DMS153 treated with DMSO at 0.1 percent for 48 hours (cell line): ENCODE results near the gene DUSP3.

Experiments
- DNase-seq: peaks from one replicate; lab custom pipeline; 2025; ENCODE audit not compliant: unreplicated experiment; lab: John Stamatoyannopoulos, UW

DUSP3 gene

DNA sequence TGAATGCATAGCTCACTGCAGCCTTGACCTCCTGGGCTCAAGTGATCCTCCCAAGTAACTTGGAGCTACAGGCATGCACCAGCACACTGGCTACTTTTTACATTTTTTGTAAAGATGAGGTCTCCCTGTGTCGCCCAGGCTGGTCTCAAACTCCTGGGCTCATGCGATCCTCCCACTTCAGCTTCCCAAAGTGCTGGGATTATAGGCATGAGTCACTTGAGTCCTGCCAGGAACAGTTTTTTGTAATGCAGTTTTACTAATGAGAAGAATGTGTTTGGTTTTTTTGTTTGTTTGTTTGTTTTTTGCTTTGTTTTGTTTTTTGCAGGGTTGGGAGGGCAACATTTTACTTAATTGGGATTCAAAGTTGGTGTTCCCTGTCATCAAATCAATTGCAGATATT, 42.4 kb downstream of the DUSP3 start:
- no peak for DNase-seq

DNA sequence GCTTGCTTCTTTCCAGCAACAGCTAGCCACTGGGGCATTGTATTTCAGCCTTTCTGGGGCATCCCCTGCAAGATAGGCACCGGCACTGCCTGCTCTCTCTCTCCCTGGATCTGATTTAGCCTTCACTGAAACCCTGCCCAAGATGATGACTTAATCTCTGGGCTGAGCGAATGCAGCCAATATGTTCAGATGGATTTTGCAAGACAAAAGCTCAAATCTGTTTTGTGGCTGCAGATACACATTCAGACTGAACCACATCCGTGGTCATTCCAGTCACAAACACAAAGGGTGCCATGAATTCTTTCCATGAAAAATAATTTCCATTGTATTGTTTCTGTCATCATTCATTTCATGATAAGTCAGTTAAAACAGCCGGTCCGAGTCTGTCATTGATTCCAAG, 44.4 kb downstream of the DUSP3 start:
- no peak for DNase-seq

DNA sequence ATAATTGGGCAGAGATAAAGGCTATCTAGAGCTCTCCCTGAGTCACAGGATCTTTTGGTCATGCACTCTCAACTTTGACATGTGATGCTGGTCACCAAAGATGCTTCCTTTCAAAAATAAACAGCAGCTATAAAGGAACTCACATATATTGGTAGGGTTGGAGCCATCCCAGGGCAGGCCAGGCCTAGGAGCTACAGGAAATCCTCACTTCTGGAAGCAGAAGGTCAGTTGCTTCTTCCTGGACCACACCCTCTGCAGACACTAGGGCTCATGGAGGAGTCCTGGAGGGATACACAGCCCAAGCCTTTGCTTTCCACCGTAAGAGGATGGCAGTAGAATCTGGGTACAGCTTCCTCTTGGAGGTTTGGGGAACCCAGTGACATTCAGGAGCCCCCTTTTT, 44.8 kb downstream of the DUSP3 start:
- DNase-seq, result no peak

DNA sequence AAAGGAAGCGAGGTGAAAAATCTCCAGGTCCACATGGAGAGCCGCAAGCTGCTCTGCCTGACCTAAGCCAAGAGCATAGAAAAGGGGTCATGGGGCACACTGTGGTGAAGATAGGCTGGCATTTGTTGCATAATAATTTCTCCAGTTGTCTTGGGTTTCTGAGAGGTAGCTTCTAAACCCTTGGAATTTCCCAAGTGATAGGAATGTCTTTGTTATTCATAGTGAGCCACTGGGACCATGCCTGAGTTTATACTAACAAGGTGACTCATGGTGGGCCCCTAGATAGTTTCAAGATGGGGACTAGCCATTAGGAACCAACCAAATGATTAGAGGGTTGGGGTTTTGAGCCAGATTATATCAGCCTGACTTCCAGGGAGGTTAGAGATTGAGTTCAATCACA, 45.8 kb downstream of the DUSP3 start:
- no peak for DNase-seq

DNA sequence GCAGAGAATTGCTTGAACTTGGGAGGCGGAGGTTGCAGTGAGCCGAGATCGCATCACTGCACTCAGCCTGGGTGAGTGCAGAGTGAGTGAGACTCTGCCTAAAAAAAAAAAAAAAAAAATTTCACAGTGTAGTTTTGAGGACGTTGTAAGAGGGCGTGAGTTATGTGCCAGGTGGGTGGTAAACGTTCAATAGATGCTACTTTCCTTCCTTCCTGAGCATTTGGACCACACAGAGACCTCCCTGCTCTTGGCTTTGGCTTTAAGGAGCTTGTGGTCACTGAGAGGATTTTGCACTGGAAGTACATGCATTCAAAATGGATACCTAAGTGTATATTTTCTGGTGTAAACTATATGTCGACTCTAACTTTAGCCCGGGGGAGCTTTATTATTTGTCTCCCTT, 50.7 kb downstream of the DUSP3 start:
- no peak for DNase-seq

DNA sequence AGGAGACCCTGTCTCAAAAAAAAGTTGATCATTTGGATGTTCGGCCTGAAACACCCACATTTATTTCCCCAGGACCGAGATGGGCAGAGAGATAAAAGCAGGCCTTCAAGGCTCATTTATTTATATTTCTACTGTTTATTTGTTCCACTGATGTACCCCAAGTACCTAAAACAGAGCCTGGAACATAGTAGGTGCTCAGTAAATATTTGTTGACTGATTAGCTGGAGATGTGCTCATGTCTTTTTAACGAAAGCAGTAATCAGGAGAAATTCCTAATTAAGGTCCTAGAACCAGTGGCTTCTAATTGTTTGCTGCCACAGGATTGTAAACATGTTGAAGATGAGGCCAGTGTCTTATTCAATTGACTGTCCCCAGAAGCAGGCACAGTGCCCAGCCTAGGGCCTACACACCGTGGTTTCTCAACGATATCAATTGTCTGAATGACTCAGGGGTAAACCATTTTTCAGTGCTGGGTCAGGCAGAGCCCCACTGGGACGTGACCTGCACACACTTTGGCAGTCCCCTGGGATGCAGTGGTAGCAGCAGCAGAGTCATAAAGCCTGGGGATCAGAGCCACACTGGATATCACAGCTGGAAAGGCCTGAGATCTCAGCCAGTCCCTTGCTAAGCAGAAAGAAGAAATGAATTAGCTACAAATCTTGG, 54.9 kb downstream of the DUSP3 start:
- DNase-seq, result no peak

DNA sequence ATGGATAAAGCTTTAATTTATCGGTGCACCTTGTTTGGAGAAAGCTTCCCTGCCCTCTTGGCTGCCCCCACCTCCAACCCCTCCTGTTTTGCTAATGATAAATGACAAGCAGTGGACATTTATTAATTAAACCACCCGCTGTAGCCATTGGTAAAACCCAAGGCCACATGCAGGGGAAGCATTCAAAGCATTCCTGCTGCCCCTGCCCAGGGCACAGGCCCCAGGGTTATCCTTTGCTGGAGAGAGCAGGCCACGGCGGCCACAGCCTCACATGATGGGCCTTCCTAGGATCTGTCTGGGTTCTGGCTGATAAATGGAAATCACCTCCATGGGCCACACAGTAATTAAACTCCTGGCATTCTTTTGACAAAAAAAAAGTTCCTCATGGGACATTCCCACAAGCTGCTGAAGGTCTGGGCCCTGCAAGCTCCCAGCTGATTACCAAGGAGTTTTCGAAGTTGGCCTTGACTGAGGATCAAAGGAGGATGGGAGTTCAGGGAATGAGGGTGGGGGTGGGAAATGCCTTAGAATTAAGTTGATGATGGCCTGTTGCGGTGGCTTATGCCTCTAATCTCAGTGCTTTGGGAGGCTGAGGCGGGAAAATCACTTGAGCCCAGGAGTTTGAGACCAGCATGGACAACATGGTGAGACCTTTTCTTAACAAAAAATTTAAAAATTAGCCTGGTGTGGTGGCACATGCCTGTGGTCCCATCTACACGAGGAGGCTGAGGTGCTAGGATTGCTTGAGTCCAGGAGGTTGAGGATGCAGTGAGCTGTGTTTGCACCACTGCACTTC, 55.7 kb downstream of the DUSP3 start:
- DNase-seq, result no peak

DNA sequence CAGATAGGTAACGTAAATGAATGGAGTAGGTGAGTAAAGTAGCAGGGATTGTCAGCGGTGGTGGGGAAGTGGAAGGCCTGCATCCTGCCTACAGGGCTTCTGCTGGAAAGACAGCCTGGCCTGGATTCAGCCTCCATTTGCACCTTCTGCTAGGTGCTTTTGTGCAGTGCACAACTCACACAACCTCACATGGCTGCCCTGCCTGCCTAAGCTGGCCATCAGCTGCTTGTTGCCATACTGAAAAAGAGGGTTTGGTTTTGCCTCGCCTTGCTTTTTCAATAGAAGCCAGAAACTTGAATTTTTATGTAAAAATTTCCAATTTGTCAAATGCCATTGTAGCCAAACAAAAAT, 56.5 kb downstream of the DUSP3 start:
- DNase-seq, result no peak

DNA sequence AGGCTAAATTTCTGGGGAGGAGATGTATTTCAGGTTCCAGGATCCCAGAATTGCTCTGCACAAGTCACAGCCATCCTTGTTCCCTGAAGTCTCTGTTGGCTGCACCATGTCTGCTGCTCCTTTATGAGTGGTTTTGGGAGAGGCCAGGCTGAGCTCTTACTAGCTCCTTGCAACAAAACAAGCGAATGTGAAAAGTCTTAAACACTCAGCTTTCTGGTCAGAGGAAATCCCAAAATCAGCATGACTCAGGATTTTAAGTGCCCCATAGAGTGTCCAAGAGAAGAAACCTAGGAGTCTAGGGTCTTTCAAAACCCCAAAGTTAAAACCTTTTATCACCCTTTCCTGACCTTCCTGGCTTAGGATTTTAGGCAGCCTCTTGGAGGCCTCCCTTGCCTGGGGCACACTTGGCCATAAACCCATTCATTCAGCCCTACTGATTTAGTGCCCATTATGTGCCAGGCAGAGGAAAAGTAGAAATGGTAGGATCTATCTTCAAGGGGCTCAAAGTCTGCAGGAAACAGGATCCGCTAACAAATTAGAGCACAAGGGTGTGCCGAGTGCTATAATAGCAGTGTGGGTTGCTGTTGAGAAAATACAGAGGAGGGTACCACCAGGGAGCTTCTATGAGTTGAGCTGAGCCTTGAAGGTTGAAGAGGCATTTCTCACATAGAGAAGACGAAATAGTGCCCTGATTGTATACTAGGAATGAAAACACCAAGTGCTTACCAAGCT, 57.1 kb downstream of the DUSP3 start:
- no peak for DNase-seq

DNA sequence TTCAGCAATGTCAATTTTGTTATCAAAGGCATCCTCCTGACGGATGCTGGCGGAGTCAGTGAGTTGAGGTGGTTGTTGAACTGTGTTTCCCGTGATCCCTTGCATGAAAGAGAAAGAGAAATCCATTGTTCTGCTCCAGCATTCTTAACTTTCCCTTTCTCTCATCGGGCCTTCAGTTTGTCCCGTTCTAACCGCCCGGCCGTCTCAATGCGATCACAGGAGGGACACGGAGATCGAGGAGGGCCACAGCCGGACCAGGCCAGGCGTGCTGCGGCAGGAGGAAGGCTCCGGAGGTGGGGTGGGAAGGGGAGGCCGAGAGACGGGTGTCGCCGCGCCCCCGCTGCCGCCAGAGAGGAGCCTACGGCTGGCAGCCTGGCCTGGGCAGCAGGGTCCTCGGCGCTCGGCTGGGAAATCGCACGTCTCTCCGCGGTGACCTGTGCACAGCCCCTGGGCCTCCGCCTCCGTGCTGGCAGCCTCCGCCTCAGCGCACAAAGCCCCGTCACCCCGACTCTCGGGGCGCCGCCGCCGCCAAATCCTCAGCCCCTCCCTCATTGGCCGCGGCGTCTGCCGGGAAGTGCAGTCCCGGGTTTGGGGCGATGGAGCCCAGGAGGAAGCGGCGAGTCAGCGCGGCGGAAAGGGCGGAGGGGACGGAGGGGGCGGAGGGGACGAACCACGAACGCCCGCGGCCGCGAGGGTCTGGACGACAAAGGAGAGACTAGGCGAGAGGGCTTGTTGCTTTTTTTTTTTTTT, 58.3 kb downstream of the DUSP3 start:
- DNase-seq, result peak; percentile 61

DNA sequence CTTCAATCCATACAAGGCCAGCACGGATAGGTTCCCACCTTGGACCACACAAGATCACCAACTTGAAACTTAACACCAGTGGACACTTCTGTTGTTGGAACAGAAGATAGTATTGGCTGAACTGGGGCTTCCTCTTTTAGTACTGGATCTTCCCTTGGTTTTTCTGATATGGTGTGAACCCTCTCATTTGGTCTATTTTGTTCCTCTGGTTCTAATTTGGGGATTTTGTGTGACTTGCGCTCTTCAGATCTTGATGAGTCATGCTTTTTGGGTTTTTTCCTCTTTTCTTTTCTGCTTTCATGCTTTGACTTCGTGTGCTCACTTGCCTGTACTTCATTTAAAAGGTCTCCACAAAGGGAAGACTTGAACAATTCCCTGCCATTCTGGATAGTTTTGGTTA, 59.2 kb downstream of the DUSP3 start:
- no peak for DNase-seq

DNA sequence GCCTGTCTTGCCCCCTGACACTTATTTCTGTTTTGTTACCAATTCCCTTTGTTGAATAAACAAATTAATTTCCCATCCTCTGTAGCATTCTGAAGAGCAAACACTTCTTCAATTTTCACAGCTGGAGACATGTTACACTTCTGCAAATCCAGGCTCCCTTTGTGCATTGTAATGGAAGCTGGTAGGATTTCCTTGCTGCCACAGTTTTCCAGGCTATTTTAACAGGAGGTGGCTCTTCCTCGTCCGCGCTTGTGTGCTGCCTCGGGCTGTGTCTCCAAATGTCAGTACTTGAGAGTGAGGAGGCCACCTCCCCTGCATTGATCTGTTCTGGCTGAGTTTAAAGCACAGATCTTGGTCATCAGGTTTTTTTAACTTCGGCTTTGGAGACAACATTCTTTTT, 60.2 kb downstream of the DUSP3 start:
- no peak for DNase-seq

DNA sequence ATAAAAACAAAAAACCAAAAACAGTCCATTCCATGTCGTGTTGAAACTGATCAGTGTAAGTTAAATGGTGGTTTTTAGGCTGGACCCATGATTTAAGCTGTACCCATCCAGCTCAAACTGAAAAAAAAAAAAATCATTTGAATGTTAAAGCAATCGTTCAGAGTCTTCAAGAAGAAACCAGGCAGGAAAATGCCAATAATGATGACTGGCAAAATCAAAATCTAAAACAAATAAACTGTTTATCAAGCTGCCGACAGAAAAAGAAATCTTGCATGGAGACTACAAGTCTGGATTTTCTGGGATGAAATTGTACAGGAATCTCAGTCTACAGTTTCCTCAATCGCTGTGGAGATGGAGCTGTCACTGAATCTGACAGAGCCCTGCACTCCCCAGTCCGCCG, 60.9 kb downstream of the DUSP3 start:
- DNase-seq, result no peak
